ENCODE results near the gene PIEZO2.

The PIEZO2 gene

GRCh38 chr18:11112286-11112685 lies 37.1 kb downstream of the PIEZO2 start:
- no peak for DNase-seq (ENCODE audit: low read depth)

DNA sequence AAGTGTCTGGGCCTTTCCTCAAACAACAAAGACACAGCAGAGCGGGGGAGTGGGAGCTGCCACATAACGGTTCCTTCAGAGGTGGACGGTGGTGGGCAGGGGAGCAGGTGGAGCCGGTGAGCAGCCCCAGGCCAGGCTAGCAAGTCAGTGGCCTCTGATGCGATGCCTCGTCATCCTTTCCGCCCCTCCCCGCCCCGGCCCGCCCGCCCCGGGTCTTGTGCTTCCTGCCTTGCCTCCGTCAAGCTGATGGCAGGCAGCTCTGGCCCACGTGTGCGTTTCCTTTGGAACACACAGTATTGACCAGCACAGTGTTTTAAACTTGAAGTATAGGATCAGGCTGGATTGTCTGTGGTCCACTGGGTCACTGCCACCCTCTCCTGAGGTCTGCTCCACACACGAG lies 38.9 kb downstream of the PIEZO2 start:
- DNase-seq (ENCODE audit: low read depth): no peak

DNA sequence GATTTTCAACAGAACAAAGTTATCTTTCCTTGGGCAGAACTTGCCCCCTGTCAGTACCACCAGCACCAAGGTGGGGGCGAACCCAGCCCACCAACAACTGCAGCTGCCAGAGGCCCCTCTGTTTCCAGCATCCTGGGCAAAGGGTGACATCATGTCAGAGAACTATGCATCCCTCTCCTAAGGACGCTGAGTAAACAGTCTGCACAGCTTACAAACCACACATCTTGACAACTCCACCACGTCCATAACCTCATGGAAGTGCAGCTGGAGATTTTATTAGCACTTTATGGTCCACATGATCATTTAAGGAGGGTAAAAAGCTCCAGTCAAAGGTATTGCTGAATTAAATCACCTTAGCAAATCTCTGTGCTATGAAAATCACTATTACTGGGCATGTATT lies 40.4 kb downstream of the PIEZO2 start:
- DNase-seq (ENCODE audit: low read depth): no peak

DNA sequence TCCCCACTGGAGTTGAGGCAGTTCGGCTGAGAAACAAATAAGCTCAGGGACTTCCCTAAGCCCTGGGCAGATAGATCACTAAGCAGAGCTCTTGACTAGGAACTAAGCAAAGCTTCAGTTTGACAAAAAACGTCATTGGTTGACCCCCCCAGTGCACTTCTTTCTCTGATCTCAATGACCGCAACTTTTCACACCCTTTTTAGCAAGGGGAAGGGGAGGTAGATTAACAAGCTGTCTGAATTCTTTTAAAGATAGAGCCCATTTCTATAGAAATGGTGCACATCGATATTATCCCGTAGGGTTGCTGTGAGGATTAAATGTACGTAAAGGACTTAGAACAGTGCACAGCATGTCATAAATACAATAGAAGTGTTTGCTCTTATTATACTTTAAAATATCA lies 42.5 kb downstream of the PIEZO2 start:
- no peak for DNase-seq (ENCODE audit: low read depth)

DNA sequence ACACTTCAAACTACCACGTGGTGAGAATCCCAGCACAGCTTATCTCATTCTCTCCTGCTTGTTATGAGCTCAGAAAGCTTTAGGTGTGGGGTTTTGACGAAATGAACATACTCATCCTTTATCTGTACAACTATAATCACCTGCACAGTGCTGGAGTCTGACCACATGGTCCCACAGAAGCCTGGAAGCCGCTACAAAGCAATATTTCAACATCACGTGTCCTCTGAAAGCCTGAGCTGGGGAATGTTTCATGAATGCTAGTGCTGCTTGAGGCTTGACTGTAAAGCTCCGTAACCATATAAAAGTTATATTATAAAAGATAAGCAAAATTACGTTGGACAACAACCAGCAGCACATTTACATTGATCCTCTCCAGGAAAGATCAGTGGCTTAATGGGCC lies 43.9 kb downstream of the PIEZO2 start:
- no peak for DNase-seq (ENCODE audit: low read depth)

DNA sequence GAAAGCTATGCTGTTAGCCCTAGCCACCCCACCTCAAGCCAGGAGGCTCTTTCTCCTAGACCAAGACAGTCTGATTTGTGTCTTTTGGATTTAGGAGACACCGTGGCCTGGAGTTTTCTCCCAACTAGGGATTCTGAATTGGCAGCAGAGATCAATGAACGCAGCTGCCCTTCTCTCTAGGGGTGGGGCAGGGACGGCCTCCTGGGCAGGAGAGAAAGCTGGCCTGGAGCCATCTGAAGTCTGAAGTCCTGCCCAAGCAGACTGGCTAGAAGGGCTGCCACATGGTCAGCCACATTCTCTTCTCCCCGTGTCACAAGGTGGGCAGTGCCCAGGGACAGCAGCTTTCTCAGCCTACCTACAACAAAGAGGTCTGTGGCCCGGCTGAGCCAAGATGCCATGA lies 45.1 kb downstream of the PIEZO2 start:
- no peak for DNase-seq (ENCODE audit: low read depth)

- DNase-seq (ENCODE audit: low read depth): no peak
These were observed 52.3 kb downstream of the PIEZO2 start for GRCh38 chr18:11096839-11097750.

DNA sequence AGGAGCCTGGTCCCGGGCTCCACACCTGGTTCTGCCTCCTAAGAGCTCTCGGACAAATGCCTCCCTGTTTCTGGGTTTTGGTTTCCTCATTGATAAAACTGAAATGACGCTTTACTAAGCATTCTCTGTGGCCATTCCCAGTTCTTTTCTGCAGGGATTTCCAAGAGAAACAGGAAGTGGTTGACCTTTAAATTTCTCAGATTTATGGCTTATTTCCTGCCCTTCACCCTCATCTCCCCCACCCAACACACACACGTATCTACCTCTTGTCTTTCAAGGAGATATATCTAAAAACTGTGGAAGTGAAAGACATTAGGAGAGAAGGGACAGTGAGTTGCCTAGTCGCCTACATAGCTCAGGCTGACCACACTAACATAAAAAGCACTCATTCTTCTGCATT lies 53.0 kb downstream of the PIEZO2 start:
- no peak for DNase-seq (ENCODE audit: low read depth)

- DNase-seq (ENCODE audit: low read depth): peak; percentile 49
These were observed 53.6 kb downstream of the PIEZO2 start for GRCh38 chr18:11095674-11096293.

DNA sequence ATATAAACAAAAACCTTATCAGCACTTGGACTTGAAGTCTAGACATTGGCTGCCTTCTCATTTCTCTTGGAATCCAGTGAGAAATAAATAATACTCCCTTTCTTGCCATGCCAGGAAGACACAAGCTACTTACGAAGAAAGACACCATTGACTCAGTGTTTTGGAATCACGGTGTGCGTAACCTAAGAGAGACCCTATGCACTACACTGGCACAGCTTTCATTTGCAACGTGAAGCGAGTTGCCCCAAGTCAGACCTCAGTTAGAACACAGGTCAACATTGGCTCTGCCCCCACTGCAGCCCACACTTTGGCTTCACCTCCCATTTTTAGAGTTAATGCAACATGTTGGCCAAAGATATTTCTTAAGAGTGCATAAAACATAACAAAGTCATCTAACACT lies 54.2 kb downstream of the PIEZO2 start:
- no peak for DNase-seq (ENCODE audit: low read depth)

- no peak for DNase-seq (ENCODE audit: low read depth)
These were observed 57.6 kb downstream of the PIEZO2 start for GRCh38 chr18:11091746-11092145.

GRCh38 chr18:11089931-11090715 lies 59.2 kb downstream of the PIEZO2 start:
- no peak for DNase-seq (ENCODE audit: low read depth)

GRCh38 chr18:11081009-11081532 lies 68.3 kb downstream of the PIEZO2 start:
- no peak for DNase-seq (ENCODE audit: low read depth)

GRCh38 chr18:11078491-11078890 lies 70.9 kb downstream of the PIEZO2 start:
- no peak for DNase-seq (ENCODE audit: low read depth)

- DNase-seq (ENCODE audit: low read depth): no peak
These were observed 71.7 kb downstream of the PIEZO2 start for GRCh38 chr18:11077548-11078187.

- DNase-seq (ENCODE audit: low read depth): no peak
These were observed 74.5 kb downstream of the PIEZO2 start for GRCh38 chr18:11074889-11075288.

DNA sequence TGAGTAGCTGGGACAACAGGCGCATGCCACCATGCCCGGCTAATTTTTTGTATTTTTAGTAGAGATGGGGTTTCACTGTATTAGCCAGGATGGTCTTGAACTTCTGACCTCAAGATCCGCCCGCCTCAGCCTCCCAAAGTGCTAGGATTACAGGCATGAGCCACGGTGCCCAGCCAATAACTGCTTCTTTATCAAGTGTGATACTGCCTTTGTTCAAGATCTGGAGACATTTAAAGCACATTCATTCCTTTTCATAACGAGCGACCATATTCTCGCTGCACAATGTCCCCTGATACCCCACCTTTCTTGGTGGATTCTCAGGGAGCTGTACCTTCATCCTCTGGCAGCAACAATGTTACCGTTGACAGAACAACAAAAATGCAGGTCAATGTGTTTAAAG lies 75.4 kb downstream of the PIEZO2 start:
- no peak for DNase-seq (ENCODE audit: low read depth)

DNA sequence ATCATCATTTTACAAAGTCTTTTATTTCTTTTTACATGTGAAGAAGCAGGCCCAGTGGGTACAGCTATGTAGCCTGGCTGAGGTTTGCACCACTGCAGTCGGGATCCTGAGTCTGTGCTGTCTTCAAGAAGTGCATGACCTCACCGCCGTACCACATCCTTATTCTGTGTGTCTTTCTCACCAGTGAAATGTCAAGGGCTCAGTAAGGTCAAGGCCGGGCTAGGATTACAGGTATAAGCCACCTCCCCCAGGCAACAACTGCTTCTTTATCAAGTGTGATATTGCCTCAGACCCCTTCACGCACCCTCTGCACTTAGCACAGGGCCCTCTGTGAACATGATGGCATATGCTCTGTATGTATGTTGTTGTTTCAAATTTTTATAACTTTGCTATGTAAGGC lies 76.7 kb downstream of the PIEZO2 start:
- DNase-seq (ENCODE audit: low read depth): no peak

DNA sequence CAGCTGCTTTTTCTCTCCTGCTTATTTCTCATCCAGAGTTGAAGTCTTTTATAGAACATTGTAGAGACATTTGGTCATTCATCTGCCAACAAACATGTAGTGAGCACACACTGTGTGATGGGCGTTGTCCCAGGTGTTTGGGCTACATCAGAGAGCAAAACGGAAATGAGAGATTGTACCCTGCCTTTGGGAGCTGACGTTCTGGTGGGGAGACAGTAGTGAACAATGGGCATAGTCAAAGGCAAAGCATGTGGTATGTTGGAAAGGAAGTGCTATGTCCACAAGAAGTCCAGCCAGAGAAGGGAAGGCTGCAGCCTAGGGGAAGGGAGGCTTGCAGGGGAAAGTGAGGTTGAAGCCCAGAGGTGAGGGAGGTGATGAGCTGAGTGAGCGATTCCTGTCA lies 78.1 kb downstream of the PIEZO2 start:
- DNase-seq (ENCODE audit: low read depth): no peak

GRCh38 chr18:11070593-11070992 lies 78.8 kb downstream of the PIEZO2 start:
- no peak for DNase-seq (ENCODE audit: low read depth)

DNA sequence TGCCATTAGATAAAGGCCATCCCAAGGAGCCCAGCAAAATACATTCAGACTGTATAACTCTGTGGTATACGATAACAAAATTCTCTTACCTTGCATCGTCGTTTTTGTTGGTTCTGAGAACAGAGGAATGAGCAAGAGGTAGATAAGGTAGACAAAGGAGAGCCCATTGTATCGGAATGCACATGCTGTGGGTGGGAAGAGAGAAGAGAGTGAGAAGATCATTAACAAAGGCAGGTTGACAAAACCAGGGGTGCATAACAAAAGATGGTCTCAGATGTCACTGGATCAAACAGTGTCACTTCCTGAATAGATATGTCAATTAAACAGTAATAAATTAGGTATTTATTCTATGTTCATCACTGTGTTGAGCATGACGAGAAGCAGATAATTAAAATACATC lies 83.3 kb downstream of the PIEZO2 start:
- no peak for DNase-seq (ENCODE audit: low read depth)

Measured in stromal cell of bone marrow (primary cell).